Progenitor cell of endocrine pancreas (in vitro differentiated cells): ENCODE data around the gene NFIX. TPM values are rescaled to one million over a fixed set of nuclear protein-coding genes. Genes with fewer than 3 reads are reported as not detected.

Experiments used
- DNase-seq: peaks from one replicate; pipeline ENCODE4 v3.0.0; 2021; ENCODE audit warnings: low spot score; ENCODE audit not compliant: unreplicated experiment
- H3K27ac Mint-ChIP-seq: 2 replicates; pipeline ENCODE4 v1.8.0; 2021; ENCODE audit warnings: mild to moderate bottlenecking, moderate library complexity, mixed read lengths
- H3K27me3 Mint-ChIP-seq: 2 replicates; pipeline ENCODE4 v1.8.0; 2021; ENCODE audit warnings: mixed read lengths
- H3K36me3 Mint-ChIP-seq: 2 replicates; pipeline ENCODE4 v1.8.0; 2022; ENCODE audit warnings: mixed read lengths; ENCODE audit not compliant: insufficient read depth
- H3K4me1 Mint-ChIP-seq: 2 replicates; pipeline ENCODE4 v1.8.0; 2021; ENCODE audit warnings: low read depth, mixed read lengths
- H3K4me3 Mint-ChIP-seq: 2 replicates; pipeline ENCODE4 v1.8.0; 2021; ENCODE audit warnings: low read depth, mild to moderate bottlenecking, moderate library complexity, mixed read lengths
- H3K9me3 Mint-ChIP-seq: 2 replicates; pipeline ENCODE4 v1.8.0; 2021; ENCODE audit warnings: low read depth, mixed read lengths
- total RNA-seq: library from RNA; stranded (reverse); gene quantifications from 2 replicates; pipeline ENCODE4 v1.2.1, GENCODE V29; 2021
- TF ChIP-seq, protein P1 (sequence below): fragments of 200-600 bp; sonication (generic); IDR thresholded peaks from one replicate; pipeline ENCODE4 v1.5.0; 2021; ENCODE audit warnings: antibody characterized with exemption, mild to moderate bottlenecking; ENCODE audit not compliant: unreplicated experiment

Gene NFIX
- total RNA-seq, 1 donor from 2014 or later, result 0.46 TPM

DNA sequence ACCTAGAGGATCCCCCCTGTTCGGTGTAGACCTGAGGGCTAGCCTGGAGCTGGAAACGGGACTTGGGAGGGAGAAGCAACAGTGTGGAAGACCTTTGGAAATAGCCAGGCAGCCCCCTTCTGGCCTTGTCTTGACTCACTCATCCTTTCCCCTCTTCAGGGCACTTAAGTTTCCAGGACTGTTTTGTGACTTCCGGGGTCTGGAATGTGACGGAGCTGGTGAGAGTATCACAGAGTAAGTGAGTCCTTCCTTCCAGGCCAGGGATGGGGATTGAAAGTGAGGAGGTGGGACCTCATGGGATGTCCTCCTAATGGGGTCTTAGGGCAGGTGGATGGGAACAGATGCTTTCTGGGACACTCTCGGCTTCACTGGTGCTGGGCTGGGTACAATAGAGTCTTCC is 78.0 kb downstream of the NFIX start:
- no peaks in the 10 kb centered on the region for H3K9me3 Mint-ChIP-seq
- no peaks in the 10 kb centered on the region for H3K36me3 Mint-ChIP-seq
- TF ChIP-seq, protein P1, sequence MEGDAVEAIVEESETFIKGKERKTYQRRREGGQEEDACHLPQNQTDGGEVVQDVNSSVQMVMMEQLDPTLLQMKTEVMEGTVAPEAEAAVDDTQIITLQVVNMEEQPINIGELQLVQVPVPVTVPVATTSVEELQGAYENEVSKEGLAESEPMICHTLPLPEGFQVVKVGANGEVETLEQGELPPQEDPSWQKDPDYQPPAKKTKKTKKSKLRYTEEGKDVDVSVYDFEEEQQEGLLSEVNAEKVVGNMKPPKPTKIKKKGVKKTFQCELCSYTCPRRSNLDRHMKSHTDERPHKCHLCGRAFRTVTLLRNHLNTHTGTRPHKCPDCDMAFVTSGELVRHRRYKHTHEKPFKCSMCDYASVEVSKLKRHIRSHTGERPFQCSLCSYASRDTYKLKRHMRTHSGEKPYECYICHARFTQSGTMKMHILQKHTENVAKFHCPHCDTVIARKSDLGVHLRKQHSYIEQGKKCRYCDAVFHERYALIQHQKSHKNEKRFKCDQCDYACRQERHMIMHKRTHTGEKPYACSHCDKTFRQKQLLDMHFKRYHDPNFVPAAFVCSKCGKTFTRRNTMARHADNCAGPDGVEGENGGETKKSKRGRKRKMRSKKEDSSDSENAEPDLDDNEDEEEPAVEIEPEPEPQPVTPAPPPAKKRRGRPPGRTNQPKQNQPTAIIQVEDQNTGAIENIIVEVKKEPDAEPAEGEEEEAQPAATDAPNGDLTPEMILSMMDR, result no peak
- no peak overlapping the region for H3K27ac Mint-ChIP-seq
- peaks cover 85% of the 10 kb centered on the region for H3K27me3 Mint-ChIP-seq
- no peak overlapping the region for H3K4me3 Mint-ChIP-seq
- no peak for DNase-seq
- H3K4me1 Mint-ChIP-seq, result peaks cover 14% of the 10 kb centered on the region

DNA sequence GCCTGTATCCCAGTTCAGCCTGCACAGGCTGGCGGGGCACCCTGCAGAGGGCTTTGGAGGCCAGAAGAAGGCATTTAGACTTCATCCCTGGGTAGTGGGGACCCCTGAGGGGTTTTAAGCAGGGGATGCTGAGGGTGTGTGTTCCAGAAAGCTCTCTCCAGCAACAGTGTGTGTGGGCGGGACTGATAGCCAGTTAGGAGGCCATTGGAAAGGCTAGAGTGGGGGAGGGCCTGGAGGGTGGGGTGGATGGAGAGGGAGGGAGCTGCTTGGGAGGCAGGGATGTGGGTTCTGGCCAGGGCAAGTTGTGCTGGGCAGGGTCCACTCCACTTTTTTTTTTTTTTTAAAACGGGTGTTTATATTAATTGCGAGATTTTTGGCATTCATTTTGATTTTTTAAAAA is 79.1 kb downstream of the NFIX start:
- peaks cover 81% of the 10 kb centered on the region for H3K27me3 Mint-ChIP-seq
- TF ChIP-seq, protein P1, result no peak
- no peak for DNase-seq
- H3K27ac Mint-ChIP-seq, result no peak overlapping the region
- no peaks in the 10 kb centered on the region for H3K9me3 Mint-ChIP-seq
- no peak overlapping the region for H3K4me3 Mint-ChIP-seq
- no peaks in the 10 kb centered on the region for H3K36me3 Mint-ChIP-seq
- peaks cover 9% of the 10 kb centered on the region for H3K4me1 Mint-ChIP-seq

DNA sequence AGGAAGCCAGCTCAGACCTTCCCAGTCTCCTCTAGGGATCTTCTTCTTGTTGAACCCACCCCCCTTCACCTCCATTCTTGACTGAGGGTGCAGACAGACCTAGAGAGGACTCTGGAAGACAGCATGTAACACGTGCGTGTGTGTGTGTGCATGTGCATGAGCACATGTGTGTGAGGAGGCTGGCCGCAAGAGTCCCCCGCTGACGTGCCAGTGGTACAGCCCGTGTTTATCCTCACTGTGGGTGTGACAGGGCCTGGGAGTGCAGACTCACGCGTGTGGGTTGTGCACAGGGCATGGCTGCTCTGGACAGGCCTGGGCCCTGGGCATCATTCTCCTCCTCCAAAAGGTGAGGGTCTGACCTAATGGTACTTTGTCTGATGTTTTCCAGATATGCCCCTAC is 81.0 kb downstream of the NFIX start:
- Mint-ChIP-seq H3K27ac (no peak overlapping the region), H3K9me3 (no peaks in the 10 kb centered on the region), H3K4me3 (no peak overlapping the region), H3K36me3 (no peaks in the 10 kb centered on the region), H3K4me1 (no peaks in the 10 kb centered on the region), H3K27me3 (peaks cover 66% of the 10 kb centered on the region)
- DNase-seq, result no peak
- TF ChIP-seq, protein P1, result no peak

DNA sequence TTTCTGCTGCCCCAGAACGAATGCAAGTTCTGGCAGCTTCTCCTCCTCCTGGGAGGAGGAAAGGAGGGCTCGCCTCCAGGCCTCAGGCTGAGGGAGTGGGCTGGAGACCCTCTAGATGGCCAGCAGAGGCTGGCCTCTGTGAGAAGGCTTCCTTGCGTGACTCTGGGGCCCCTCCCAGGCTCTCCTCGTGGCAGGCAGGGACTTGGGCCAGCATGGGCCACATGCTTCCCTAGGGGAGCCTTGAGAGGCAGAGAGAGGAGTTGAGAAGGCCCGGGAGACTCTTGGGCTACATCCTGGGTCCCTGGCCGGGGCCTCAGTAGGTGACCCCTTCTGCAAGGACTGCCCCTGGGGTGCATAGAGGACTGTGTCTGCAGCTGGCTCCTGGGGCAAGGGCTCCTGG is 81.5 kb downstream of the NFIX start:
- Mint-ChIP-seq H3K27me3 (peaks cover 69% of the 10 kb centered on the region), H3K9me3 (no peaks in the 10 kb centered on the region), H3K4me1 (no peaks in the 10 kb centered on the region), H3K36me3 (no peaks in the 10 kb centered on the region), H3K27ac (no peak overlapping the region), H3K4me3 (no peak overlapping the region)
- TF ChIP-seq, protein P1, result no peak
- no peak for DNase-seq

DNA sequence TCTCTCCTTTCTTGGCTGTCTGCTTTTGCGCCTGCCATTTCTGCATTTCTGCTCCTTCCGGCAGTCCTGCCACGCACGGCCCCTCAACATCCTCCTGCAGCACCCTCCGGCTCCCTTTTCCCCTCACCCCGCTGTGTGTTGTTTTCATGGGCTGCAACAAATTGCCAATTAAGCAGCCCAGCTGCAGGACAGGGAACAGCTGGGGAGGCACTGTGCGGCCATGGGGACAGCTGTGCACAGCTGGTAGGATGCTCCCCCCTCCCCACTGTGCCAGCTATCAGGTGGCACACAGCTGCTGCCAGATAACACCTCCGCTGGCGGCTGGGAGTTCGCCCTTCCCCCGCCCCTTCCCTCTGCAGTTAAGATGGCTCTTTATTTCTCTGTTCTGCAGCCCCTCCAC is 82.0 kb downstream of the NFIX start:
- no peaks in the 10 kb centered on the region for H3K36me3 Mint-ChIP-seq

More for the DNA sequence above, 82.0 kb downstream of the NFIX start:
- Mint-ChIP-seq H3K27me3 (peaks cover 72% of the 10 kb centered on the region), H3K4me3 (no peak overlapping the region), H3K27ac (no peak overlapping the region), H3K9me3 (no peaks in the 10 kb centered on the region), H3K4me1 (no peaks in the 10 kb centered on the region)
- no peak for DNase-seq
- TF ChIP-seq, protein P1, result no peak
